OCI-M2 (cell line): ENCODE results near the gene C9orf43.
"Not testable (repeated sequence)": the region's sequence is repeated elsewhere in the genome, so short reads cannot be mapped to it uniquely, and the experiment has no call there.

ENCODE experiments used
- DNase-seq: peaks from one replicate; lab custom pipeline; 2025; ENCODE audit not compliant: unreplicated experiment; lab: John Stamatoyannopoulos, UW

The C9orf43 gene

GRCh38 chr9:113409883-113410206, 702 bp upstream of the C9orf43 start:
- no peak for DNase-seq

- no peak for DNase-seq
Measured at GRCh38 chr9:113416149-113416721, 5.7 kb downstream of the C9orf43 start.

GRCh38 chr9:113417370-113417769, 6.8 kb downstream of the C9orf43 start:
- no peak for DNase-seq

- no peak for DNase-seq
Measured at GRCh38 chr9:113421726-113422125, 11.2 kb downstream of the C9orf43 start.

- DNase-seq = no peak
Measured at GRCh38 chr9:113425072-113425471, 14.5 kb downstream of the C9orf43 start.

- DNase-seq = no peak
Measured at GRCh38 chr9:113426701-113427100, 16.2 kb downstream of the C9orf43 start.

GRCh38 chr9:113427629-113428028, 17.1 kb downstream of the C9orf43 start:
- DNase-seq = no peak

GRCh38 chr9:113428062-113428615, 17.6 kb downstream of the C9orf43 start:
- DNase-seq = no peak

- no peak for DNase-seq
Measured at GRCh38 chr9:113431191-113431590, 20.6 kb downstream of the C9orf43 start.

GRCh38 chr9:113436728-113437515, 26.4 kb downstream of the C9orf43 start:
- DNase-seq = no peak

- not testable (repeated sequence) for DNase-seq
Measured at GRCh38 chr9:113437716-113438115, 27.2 kb downstream of the C9orf43 start.

- DNase-seq = no peak
Measured at GRCh38 chr9:113444736-113445135, 34.2 kb downstream of the C9orf43 start.

- no peak for DNase-seq
Measured at GRCh38 chr9:113446323-113446740, 35.8 kb downstream of the C9orf43 start.

- DNase-seq = no peak
Measured at GRCh38 chr9:113449376-113449775, 38.8 kb downstream of the C9orf43 start.

GRCh38 chr9:113452113-113452605, 41.6 kb downstream of the C9orf43 start:
- DNase-seq = no peak

- DNase-seq = peak; percentile 65
Measured at GRCh38 chr9:113454914-113455761, 44.6 kb downstream of the C9orf43 start.

GRCh38 chr9:113456235-113456634, 45.7 kb downstream of the C9orf43 start:
- DNase-seq = no peak

- no peak for DNase-seq
Measured at GRCh38 chr9:113461285-113461684, 50.7 kb downstream of the C9orf43 start.

GRCh38 chr9:113461943-113462342, 51.4 kb downstream of the C9orf43 start:
- no peak for DNase-seq

- DNase-seq = no peak
Measured at GRCh38 chr9:113462781-113463286, 52.3 kb downstream of the C9orf43 start.
